Right ventricle myocardium superior (tissue), 1 donor: ENCODE measurements around the gene RNF149. TPM values are rescaled to one million over a fixed set of nuclear protein-coding genes. Genes with fewer than 3 reads are reported as not detected.
"Not testable (repeated sequence)": the region's sequence is repeated elsewhere in the genome, so short reads cannot be mapped to it uniquely, and the experiment has no call there.

Experiments
- ATAC-seq: fragments of 200-7000 bp; cut with Tn5 transposase; one replicate; pipeline ENCODE4 v1.9.1; 2020; ENCODE audit warnings: mild to moderate bottlenecking; ENCODE audit not compliant: poor library complexity
- DNase-seq: peaks from one replicate; pipeline ENCODE4 v3.0.0-alpha.2; 2020
- intact Hi-C: fragments of 100-400 bp; cut with DNase I; formaldehyde crosslinking; loops from one replicate; pipeline ENCODE4 v1.11.2; 2022
- total RNA-seq: library from RNA; stranded (reverse); fragmentation: NEBNext Ultra II Directional; extraction: Animal tissue kit (Norgen Biotek cat#: 25700); gene quantifications from one replicate; pipeline ENCODE4 v1.2.1, GENCODE V29; 2021
- donor health status: DM: no; HTN: yes; CAD: no; lungs with severe emphysema.

The RNF149 gene
- total RNA-seq, 1 donor from 2014 or later, result 14.0 TPM

GRCh38 chr2:101248756-101249155, 59.7 kb downstream of the RNF149 start:
- DNase-seq, ATAC-seq, intact Hi-C loops: not testable (repeated sequence)

DNA sequence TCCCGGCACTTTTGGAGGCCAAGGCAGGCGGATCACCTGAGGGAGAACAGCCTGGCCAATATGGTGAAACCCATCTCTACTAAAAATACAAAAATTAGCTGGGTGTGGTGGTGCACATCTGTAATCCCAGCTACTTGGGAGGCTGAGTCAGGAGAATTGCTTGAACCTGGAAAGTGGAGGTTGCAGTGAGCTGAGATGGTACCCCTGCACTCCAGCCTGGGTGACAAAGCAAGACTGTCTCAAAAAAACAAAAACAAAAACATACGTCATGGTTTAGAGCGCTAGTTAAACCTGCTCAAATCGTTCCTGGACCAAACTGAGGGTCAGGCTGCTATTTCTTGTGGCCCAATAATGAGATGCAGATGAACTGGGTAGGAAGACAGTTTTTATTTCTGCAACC, 63.0 kb downstream of the RNF149 start:
- DNase-seq, intact Hi-C loops: not testable (repeated sequence)

GRCh38 chr2:101244899-101245298, 63.6 kb downstream of the RNF149 start:
- DNase-seq, ATAC-seq, intact Hi-C loops: not testable (repeated sequence)

More for the DNA sequence above, 63.0 kb downstream of the RNF149 start:
- not testable (repeated sequence) for ATAC-seq

GRCh38 chr2:101244373-101244772, 64.1 kb downstream of the RNF149 start:
- ATAC-seq, intact Hi-C loops, DNase-seq: not testable (repeated sequence)

- ATAC-seq, result no peak
- no peak for DNase-seq
- intact Hi-C loops, result no loop called here
Measured at GRCh38 chr2:101241158-101241557, 67.3 kb downstream of the RNF149 start.

DNA sequence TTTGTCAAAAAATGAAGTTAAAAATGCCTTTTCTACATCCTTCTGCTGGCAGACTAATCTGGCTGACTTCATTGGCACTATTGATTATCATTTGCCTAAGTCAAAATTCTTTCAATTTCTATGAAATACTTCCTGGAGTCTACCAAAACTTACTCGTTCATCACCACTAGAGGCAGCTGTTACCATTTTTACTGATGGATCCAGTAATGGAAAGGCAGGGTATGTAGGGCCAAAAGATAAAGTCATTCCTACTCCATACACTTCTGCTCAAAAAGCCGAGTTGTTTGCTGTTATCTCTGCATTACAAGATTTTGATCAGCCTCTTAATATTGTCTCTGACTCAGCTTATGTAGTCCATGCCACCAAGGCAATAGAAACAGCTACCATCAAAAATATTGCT, 67.8 kb downstream of the RNF149 start:
- intact Hi-C loops, ATAC-seq, DNase-seq: not testable (repeated sequence)

GRCh38 chr2:101239760-101240118, 68.8 kb downstream of the RNF149 start:
- intact Hi-C loops, DNase-seq: not testable (repeated sequence)

DNA sequence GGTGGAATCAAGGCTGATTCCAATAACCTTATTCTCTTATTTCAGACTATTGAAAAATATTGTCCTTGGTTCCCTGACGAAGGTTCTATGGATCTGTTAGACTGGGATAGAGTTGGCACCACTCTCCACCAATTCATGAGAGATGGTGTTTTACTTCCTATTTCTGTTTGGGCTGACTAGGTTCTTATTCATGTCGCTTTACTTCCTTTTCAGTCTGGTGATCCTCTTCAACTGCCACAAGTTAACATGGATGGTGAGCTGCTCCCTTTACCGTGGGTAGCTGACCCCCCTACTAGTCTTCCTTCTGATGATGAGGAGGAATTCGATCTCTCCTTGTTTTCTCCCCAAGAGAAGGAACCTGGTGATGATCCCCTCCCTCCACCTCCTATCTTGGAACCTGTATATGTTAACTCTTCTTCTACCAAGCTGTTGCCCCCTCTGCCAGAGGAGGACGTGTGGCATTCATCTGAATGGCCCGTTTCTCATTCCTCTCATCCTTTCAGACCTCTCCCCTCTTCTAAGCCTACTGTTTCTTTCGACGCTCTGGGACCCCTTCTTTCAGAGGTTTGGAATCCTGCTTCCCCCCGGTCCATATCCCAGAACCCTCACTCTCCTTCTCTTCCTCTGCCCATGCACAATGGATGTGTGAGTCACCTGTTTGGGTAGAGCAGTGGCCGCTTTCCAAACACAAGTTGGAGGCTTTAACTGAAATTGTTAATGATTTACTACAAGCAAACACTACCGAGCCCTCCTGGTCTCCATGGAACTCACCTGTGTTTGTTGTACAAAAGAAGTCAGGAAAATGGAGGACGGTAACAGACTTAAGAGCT, 69.4 kb downstream of the RNF149 start:
- intact Hi-C loops, result no loop called here
- no peak for DNase-seq
- no peak for ATAC-seq

More at GRCh38 chr2:101239760-101240118, 68.8 kb downstream of the RNF149 start:
- ATAC-seq, result not testable (repeated sequence)

DNA sequence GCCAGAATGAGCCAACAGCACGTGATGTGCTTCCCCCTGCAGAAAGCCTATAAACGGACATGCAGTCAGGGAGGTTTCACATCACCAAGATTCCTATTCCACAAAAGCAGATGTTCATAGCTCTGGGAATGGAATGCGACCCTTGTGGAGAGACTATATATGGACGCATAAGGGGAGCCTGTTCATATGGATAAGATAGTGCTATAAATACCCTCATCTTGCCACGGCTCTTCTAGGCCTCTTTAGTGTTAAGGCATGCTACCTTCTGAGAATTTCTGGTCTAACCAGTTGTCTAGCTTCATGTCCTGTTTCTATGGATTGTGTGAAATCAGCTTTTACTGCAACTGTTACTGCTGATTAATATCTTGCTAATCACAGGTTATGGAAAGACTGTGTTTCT, 70.6 kb downstream of the RNF149 start:
- DNase-seq, intact Hi-C loops, ATAC-seq: not testable (repeated sequence)

DNA sequence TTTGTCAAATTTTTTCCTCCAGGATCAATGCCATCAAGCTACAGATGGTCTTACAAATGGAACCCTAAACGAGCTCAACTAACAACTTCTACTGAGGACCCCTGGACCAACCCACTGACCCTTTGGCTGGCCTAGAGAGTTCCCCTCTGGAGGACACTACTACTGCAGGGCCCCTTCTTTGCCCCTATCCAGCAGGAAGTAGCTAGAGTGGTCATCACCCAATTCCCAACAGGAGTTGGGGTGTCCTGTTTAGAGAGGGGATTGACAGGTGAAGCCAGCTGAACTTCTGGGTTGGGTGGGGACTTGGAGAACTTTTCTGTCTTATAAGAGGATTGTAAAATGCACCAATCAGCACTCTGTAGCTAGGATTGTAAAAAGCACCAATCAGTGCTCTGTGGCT, 72.5 kb downstream of the RNF149 start:
- ATAC-seq, intact Hi-C loops, DNase-seq: not testable (repeated sequence)

DNA sequence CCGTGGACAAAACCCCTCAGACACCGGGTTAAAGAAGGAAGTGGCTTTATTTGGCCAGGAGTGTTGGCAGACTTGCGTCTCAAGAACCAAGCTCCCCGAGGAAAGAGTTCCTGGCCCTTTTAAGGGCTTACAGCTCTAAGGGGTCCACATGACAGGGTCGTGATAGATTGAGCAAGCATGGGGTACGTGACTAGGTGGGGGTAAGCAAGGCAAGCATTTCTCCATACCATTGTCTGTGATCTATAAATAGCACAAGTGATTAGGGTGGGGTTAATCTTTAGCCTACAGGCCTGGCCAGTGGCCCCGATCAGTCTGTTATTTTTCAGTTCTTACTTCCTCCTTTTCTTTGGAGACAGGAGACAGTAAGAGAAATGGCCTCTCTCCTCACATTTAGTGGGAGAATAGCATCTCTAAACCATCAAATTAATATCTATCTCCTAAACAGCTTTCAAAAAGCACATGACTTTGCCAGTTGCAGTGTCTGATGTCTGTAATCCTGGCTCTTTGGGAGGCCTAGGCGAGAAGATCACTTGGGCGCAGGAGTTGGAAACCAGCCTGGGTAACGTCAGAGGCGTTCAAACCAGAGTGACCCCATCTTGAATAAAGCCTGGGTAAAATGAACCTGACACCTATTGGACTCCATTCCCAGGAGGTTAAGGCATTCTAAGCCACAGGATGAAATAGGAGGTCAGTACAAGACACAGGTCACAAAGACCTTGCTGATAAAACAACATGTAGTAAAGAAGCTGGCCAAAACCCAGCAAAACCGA, 74.1 kb downstream of the RNF149 start:
- intact Hi-C loops, result no loop called here
- ATAC-seq, result peak; percentile 10
- DNase-seq, result no peak

- DNase-seq (no peak), ATAC-seq (no peak)
- intact Hi-C loops, result no loop called here
Measured at GRCh38 chr2:101232770-101233169, 75.7 kb downstream of the RNF149 start.

DNA sequence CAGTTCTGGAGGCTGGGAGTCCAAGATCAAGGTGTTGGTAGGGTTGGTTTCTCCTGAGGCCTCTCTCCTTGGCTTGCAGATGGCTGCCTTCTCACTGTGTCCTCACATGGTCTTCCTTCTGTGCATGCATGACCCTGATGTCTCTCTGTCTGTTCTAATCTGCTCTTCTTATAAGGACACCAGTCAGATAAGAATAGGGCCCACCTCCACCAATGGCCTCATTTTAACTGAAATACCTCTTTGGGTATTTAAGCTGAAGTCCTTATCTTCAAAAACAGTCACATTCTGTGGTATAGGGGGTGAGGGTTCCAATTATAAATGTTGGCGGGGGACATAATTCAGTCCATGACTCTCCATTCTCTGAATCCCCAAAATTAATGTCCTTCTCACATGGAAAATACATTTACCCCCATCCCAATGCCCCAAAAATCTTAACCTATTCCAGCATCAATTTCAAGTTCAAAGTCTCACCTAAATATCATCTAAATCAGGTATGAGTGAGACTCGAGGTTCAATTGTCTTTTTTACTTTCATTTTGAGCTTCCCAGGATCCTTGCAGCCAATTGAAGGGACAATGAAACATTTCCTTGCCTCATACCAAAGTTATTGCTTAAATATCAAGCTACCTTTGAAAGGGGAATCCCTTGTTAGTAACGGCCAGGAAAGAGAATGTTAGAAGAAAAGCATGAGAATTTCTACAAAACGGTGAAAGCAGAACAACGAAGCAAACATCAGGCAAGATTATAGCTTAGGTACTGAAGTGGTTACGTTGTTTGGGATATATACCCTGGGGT, 76.4 kb downstream of the RNF149 start:
- intact Hi-C loops, result no loop called here
- DNase-seq (no peak), ATAC-seq (no peak)

DNA sequence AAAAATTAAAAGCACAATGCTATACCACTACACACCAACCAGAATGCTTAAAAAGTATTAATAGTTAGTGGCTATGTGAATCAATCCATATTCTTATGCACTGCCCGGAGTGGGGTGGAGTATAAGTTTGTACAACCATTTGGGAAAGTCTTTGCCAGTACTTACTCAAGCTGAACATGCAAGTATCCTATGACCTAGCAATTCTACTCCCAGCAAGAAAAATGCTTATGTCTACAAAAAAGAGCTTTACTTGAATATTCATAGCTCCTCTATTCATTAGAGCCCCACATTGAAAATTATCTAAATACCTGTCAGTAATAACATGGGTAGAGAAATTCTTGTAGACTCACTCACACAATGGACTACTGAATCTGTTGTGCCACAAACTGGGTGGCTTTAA, 77.3 kb downstream of the RNF149 start:
- no peak for ATAC-seq
- no peak for DNase-seq
- intact Hi-C loops, result no loop called here

- no peak for ATAC-seq
- intact Hi-C loops, result no loop called here
- no peak for DNase-seq
Measured at GRCh38 chr2:101230541-101231001, 77.9 kb downstream of the RNF149 start.
